ENCODE data around the gene BIRC5. TPM values are rescaled to one million over a fixed set of nuclear protein-coding genes. Genes with fewer than 3 reads are reported as not detected.

BIRC5 gene
- 10 to 100 TPM; 15.2 to 77.1 TPM for total RNA-seq

DNA sequence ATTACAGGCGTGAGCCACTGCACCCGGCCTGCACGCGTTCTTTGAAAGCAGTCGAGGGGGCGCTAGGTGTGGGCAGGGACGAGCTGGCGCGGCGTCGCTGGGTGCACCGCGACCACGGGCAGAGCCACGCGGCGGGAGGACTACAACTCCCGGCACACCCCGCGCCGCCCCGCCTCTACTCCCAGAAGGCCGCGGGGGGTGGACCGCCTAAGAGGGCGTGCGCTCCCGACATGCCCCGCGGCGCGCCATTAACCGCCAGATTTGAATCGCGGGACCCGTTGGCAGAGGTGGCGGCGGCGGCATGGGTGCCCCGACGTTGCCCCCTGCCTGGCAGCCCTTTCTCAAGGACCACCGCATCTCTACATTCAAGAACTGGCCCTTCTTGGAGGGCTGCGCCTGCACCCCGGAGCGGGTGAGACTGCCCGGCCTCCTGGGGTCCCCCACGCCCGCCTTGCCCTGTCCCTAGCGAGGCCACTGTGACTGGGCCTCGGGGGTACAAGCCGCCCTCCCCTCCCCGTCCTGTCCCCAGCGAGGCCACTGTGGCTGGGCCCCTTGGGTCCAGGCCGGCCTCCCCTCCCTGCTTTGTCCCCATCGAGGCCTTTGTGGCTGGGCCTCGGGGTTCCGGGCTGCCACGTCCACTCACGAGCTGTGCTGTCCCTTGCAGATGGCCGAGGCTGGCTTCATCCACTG, at the start of gene BIRC5:
Gene BIRC5 (plus strand): TSS at position 238 of the 690 bp plus-strand sequence. CDS start 64 bp downstream, at position 302.
- no peak within 1 kb of the TSS for H3K27ac ChIP-seq
- H3K4me1 ChIP-seq: peaks cover 10% of the 10 kb centered on the region
- TF ChIP-seq, protein P1, sequence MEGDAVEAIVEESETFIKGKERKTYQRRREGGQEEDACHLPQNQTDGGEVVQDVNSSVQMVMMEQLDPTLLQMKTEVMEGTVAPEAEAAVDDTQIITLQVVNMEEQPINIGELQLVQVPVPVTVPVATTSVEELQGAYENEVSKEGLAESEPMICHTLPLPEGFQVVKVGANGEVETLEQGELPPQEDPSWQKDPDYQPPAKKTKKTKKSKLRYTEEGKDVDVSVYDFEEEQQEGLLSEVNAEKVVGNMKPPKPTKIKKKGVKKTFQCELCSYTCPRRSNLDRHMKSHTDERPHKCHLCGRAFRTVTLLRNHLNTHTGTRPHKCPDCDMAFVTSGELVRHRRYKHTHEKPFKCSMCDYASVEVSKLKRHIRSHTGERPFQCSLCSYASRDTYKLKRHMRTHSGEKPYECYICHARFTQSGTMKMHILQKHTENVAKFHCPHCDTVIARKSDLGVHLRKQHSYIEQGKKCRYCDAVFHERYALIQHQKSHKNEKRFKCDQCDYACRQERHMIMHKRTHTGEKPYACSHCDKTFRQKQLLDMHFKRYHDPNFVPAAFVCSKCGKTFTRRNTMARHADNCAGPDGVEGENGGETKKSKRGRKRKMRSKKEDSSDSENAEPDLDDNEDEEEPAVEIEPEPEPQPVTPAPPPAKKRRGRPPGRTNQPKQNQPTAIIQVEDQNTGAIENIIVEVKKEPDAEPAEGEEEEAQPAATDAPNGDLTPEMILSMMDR (IDR thresholded peaks at IDR 0.05): no peak
- intact Hi-C loops (cut with DNase I): no loop called here
- DNase-seq: peak; percentile 91
- H3K36me3 ChIP-seq: no peaks in the 10 kb centered on the region
- no peaks in the 10 kb centered on the region for H3K9me3 ChIP-seq
- H3K4me3 ChIP-seq: peak within 1 kb of the TSS; percentile 69
- no peaks in the 10 kb centered on the region for H3K27me3 ChIP-seq
- peak within 1 kb of the TSS; percentile 14 to 44 for H3K9ac ChIP-seq (ENCODE audit: low read depth in 2 of 2, low read length in 2 of 2)

DNA sequence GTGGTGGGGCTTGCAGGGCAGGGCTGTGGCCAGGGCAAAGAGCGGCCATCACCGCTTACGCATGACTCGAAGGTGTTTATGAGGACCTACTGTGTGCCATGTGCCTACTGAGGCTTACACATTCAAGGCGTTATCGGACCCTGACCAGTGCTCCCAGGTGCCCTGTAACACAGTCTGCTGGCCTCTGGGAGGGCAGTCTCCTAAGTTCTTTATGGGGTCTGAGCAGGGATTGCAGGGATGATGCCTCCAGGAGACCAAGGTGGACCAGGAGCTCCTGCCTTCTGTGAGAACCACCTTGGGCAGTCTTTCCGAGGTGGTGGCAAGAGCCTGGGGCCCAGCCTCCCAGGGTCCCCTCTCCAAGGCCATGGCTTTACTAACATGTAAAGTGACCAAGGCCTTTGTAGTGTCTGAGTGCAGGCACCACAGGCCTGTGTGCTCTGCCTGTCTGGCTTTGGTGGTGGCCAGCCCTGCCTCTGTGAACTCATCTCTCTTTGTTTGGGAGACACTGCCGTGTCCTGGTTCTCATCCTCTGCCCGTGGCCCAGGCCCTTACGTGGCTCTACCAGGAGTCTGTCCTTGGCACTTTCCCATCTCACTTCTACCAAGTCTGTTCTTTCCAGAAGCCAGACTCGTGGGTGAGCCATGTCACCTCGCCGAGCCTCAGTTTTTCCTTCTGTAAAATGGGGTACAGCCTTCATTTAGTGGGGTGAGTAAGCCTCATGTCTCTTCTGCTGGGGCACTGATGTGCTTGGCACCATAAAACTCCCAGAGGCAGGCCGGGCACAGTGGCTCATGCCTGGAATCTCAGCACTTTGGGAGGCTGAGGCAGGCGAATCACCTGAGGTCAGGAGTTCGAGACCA, 49.1 kb upstream of the BIRC5 start:
- no peak for DNase-seq
- Histone ChIP-seq H3K9me3 (no peaks in the 10 kb centered on the region), H3K36me3 (no peaks in the 10 kb centered on the region), H3K27ac (no peak overlapping the region), H3K4me3 (no peak overlapping the region), H3K9ac (ENCODE audit: low read depth in 2 of 2, low read length in 2 of 2) (no peak overlapping the region), H3K4me1 (peaks cover 5% of the 10 kb centered on the region), H3K27me3 (no peaks in the 10 kb centered on the region)
- intact Hi-C loops (cut with DNase I): no loop called here
- TF ChIP-seq, protein P1 (IDR thresholded peaks at IDR 0.05): no peak

DNA sequence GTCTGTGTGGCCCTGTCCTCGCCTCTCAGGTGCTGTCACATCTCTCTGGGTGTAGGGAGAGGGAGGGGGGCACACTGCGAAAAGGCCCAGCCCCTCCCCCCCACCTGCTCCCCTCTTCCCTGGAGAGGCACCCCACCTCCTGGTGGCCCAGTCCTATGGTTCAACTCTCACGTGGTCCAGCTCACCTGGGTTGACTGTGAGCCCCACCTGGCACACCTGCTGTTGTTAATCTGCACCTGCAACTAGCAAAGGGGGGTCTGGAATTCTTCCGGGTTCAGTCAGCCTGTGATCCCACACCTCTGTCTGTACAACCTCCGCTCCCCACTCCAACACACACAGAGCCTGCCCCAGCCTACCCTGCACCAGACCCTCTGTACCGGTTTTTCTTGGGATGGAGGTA, 47.6 kb upstream of the BIRC5 start:
- Histone ChIP-seq H3K9me3 (no peaks in the 10 kb centered on the region), H3K4me3 (no peak overlapping the region), H3K4me1 (peaks cover 16% of the 10 kb centered on the region), H3K9ac (ENCODE audit: low read depth in 2 of 2, low read length in 2 of 2) (no peak overlapping the region), H3K27ac (no peak overlapping the region), H3K36me3 (no peaks in the 10 kb centered on the region), H3K27me3 (no peaks in the 10 kb centered on the region)
- intact Hi-C loops (cut with DNase I): no loop called here
- DNase-seq: peak; percentile 63
- TF ChIP-seq, protein P1 (IDR thresholded peaks at IDR 0.05): no peak

DNA sequence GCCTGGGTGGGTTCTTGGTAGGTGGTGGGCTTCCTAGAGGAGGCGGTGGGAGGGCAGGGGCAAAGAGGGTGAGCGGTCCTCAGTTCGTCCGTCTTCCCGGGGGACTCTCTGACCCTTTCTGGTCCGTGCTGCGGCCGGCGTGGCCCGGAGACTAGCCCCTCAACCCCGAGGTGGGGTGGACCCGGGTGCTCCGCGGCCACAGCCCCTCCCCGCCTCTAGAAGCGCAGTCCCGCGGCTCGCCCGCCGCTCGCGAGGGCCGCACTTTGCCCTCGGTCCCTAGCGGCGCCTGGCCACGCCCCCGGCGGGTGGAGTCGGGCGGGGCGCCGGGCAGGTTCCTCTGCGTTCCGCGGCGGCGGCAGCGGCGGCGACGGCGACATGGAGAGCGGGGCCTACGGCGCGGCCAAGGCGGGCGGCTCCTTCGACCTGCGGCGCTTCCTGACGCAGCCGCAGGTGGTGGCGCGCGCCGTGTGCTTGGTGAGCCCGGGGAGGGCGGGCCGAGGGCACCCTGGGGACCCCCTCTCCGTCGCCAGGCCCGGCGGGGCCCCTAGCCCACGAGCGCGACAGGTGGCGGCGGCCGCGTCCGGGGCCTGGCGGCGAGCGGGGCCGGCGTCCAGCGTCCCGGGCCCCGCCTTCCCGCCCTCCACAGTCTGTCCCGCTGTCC, 45.7 kb upstream of the BIRC5 start, which contains the start of gene SYNGR2:
Gene SYNGR2 (plus strand): TSS at position 340 of the 661 bp plus-strand sequence. CDS start 36 bp downstream, at position 376.
- Histone ChIP-seq H3K27ac (peak within 1 kb of the TSS; percentile 78), H3K36me3 (no peaks in the 10 kb centered on the region), H3K4me1 (peaks cover 35% of the 10 kb centered on the region)

More for the DNA sequence above, 45.7 kb upstream of the BIRC5 start, which contains the start of gene SYNGR2:
- intact Hi-C loops (cut with DNase I): no loop called here
- H3K9me3 ChIP-seq: no peaks in the 10 kb centered on the region
- H3K9ac ChIP-seq (ENCODE audit: low read depth in 2 of 2, low read length in 2 of 2): peak within 1 kb of the TSS; percentile 91 to 96
- DNase-seq: peak; percentile 89
- no peaks in the 10 kb centered on the region for H3K27me3 ChIP-seq
- peak within 1 kb of the TSS; percentile 69 for H3K4me3 ChIP-seq
- TF ChIP-seq, protein P1 (IDR thresholded peaks at IDR 0.05): no peak

Measured in colonic mucosa (tissue), 4 donors.